IMR-90 (cell line): Measurements from ENCODE around the gene CNNM1. TPM values are rescaled to one million over a fixed set of nuclear protein-coding genes. Genes with fewer than 3 reads are reported as not detected.
A peak's percentile ranks its signal among the peaks of the same experiment; 100 is the strongest.

Experiments
- ATAC-seq: fragments of 200-7000 bp; cut with Tn5 transposase; 2 replicates; pipeline ENCODE4 v1.9.1; 2020; ENCODE audit warnings: low read depth, mild to moderate bottlenecking, moderate library complexity
- BruUV-seq: library from RNA; stranded (reverse); fragments of 400-500 nt; replicated peaks from 2 replicates; lab custom pipeline; 2021; lab: Mats Ljungman, UMichigan
- CTCF ChIA-PET: fragments of 300-600 bp; formaldehyde crosslinking; extraction: SDS; loops from one replicate; lab custom pipeline; 2021; ENCODE audit warnings: antibody characterized with exemption; lab: Yijun Ruan, JAX
- POLR2A ChIA-PET: fragments of 300-600 bp; sonication (Branson Sonifier 250); formaldehyde crosslinking; loops from one replicate; lab custom pipeline; 2022; ENCODE audit warnings: antibody characterized with exemption; ENCODE audit not compliant: unreplicated experiment; lab: Charles Lee
- DNase-seq: peaks from one replicate; pipeline ENCODE4 v3.0.0; 2013
- H2AFZ ChIP-seq: replicated peaks from 2 replicates; pipeline ENCODE3; 2013; ENCODE audit warnings: low read length, mild to moderate bottlenecking; ENCODE audit not compliant: poor library complexity
- H2AK5ac ChIP-seq: 2 replicates; pipeline ENCODE4 v1.6.1; 2013; ENCODE audit warnings: low read depth, low read length, inconsistent platforms
- H2AK9ac ChIP-seq: replicated peaks from 2 replicates; pipeline ENCODE3; 2013; ENCODE audit warnings: mild to moderate bottlenecking, low read depth, low read length, moderate library complexity; ENCODE audit not compliant: poor library complexity
- H2BK120ac ChIP-seq: 2 replicates; pipeline ENCODE4 v1.6.1; 2013; ENCODE audit warnings: low read depth, low read length, inconsistent platforms
- H2BK15ac ChIP-seq: 3 replicates; pipeline ENCODE4 v1.6.1; 2013; ENCODE audit warnings: low read depth, low read length, inconsistent platforms
- H2BK20ac ChIP-seq: 2 replicates; pipeline ENCODE4 v1.6.1; 2013; ENCODE audit warnings: low read depth, mild to moderate bottlenecking, inconsistent platforms, low read length, moderate library complexity
- H2BK5ac ChIP-seq: 2 replicates; pipeline ENCODE4 v1.6.1; 2013; ENCODE audit warnings: mild to moderate bottlenecking, low read depth, low read length, inconsistent platforms; ENCODE audit not compliant: poor library complexity, severe bottlenecking
- H3K14ac ChIP-seq: replicated peaks from 2 replicates; pipeline ENCODE4 v1.6.1; 2013; ENCODE audit warnings: low read depth, low read length, inconsistent platforms
- H3K18ac ChIP-seq: 2 replicates; pipeline ENCODE4 v1.6.1; 2013; ENCODE audit warnings: low read depth, low read length, control low read depth
- H3K23ac ChIP-seq: 2 replicates; pipeline ENCODE4 v1.6.1; 2013; ENCODE audit warnings: low read depth, low read length, inconsistent platforms
- H3K27ac ChIP-seq: 2 replicates; pipeline ENCODE4 v1.5.1; 2013; ENCODE audit warnings: mild to moderate bottlenecking, control low read depth, low read length; ENCODE audit not compliant: insufficient read depth
- H3K27me3 ChIP-seq: 2 replicates; pipeline ENCODE4 v1.6.1; 2013; ENCODE audit warnings: low read length; ENCODE audit not compliant: control insufficient read depth, insufficient read depth
- H3K36me3 ChIP-seq: 2 replicates; pipeline ENCODE4 v1.6.1; 2013; ENCODE audit warnings: low read length, mixed read lengths; ENCODE audit not compliant: control insufficient read depth, insufficient read depth
- H3K4ac ChIP-seq: 2 replicates; pipeline ENCODE4 v1.6.1; 2013; ENCODE audit warnings: low read depth, low read length, inconsistent platforms
- H3K4me1 ChIP-seq: 2 replicates; pipeline ENCODE4 v1.6.1; 2013; ENCODE audit warnings: low read length, mixed read lengths; ENCODE audit not compliant: control insufficient read depth, insufficient read depth
- H3K4me2 ChIP-seq: 2 replicates; pipeline ENCODE4 v1.6.1; 2013; ENCODE audit warnings: low read depth, mild to moderate bottlenecking, control low read depth, low read length, moderate library complexity
- H3K4me3 ChIP-seq: 2 replicates; pipeline ENCODE4 v1.5.1; 2013; ENCODE audit warnings: low read depth, mild to moderate bottlenecking, control low read depth, low read length, moderate library complexity; ENCODE audit not compliant: insufficient read depth
- H3K56ac ChIP-seq: 2 replicates; pipeline ENCODE4 v1.6.1; 2013; ENCODE audit warnings: low read length, inconsistent platforms; ENCODE audit not compliant: insufficient read depth; ENCODE audit errors: extremely low read depth
- H3K79me1 ChIP-seq, 2 experiments: 2 replicates each; pipeline ENCODE4 v1.6.1; 2013; ENCODE audit warnings: low read length in 2 of 2, inconsistent platforms in 1 of 2, low read depth in 1 of 2
- H3K9ac ChIP-seq: 2 replicates; pipeline ENCODE4 v1.6.1; 2013; ENCODE audit warnings: low read depth, low read length, control low read depth
- H3K9me1 ChIP-seq: 2 replicates; pipeline ENCODE4 v1.6.1; 2013; ENCODE audit warnings: low read length, inconsistent platforms; ENCODE audit not compliant: insufficient read depth
- H3K9me3 ChIP-seq: 2 replicates; pipeline ENCODE4 v1.6.1; 2013; ENCODE audit warnings: low read length; ENCODE audit not compliant: control insufficient read depth, insufficient read depth
- H4K20me1 ChIP-seq: 2 replicates; pipeline ENCODE4 v1.6.1; 2013; ENCODE audit warnings: low read length, inconsistent platforms; ENCODE audit not compliant: insufficient read depth
- H4K5ac ChIP-seq: 2 replicates; pipeline ENCODE4 v1.6.1; 2013; ENCODE audit warnings: mild to moderate bottlenecking, low read depth, low read length, control low read depth
- H4K8ac ChIP-seq, 2 experiments: 2 replicates each; pipeline ENCODE4 v1.6.1; 2013; ENCODE audit warnings: low read depth in 2 of 2, low read length in 2 of 2, control low read depth in 1 of 2, inconsistent platforms in 1 of 2
- H4K91ac ChIP-seq: 2 replicates; pipeline ENCODE4 v1.6.1; 2013; ENCODE audit warnings: low read depth, low read length, inconsistent platforms; ENCODE audit not compliant: insufficient read depth
- BHLHE40 ChIP-seq: fragments of 150-350 bp; IDR thresholded peaks from 2 replicates; pipeline ENCODE4 v1.6.1; 2016; ENCODE audit warnings: mild to moderate bottlenecking, low read depth, low read length
- MAZ ChIP-seq: IDR thresholded peaks from 2 replicates; pipeline ENCODE4 v1.6.1; 2012; ENCODE audit warnings: low read depth, mild to moderate bottlenecking, low read length, improper control_type of control experiment, moderate library complexity, borderline replicate concordance
- WGBS, 2 experiments: methylation state at CpG; one replicate each; pipeline versions ENCODE4 v1.1.5 to v1.1.7; 2013; ENCODE audit warnings: missing lambda C conversion rate in 2 of 2; ENCODE audit not compliant: insufficient read length in 1 of 2; ENCODE audit errors: extremely low coverage in 2 of 2; 5-methylcytosine and 5-hydroxymethylcytosine counted together
- dilution Hi-C: fragments of 300-500 bp; cut with HindIII; formaldehyde crosslinking; loops from one replicate; pipeline ENCODE4 v1.14.3; 2018; ENCODE audit warnings: low sequenced_read_pairs; ENCODE audit not compliant: unreplicated experiment
- in situ Hi-C: fragments of 300-500 bp; cut with MboI; formaldehyde crosslinking; loops from 3 replicates; pipeline ENCODE4 v1.14.3; 2019; ENCODE audit warnings: low sequenced_read_pairs, inconsistent platforms, mixed read lengths
- intact Hi-C: fragments of 100-400 bp; cut with micrococcal nuclease; formaldehyde crosslinking; loops from 2 replicates; pipeline ENCODE4 v1.10.0; 2022
- polyA plus RNA-seq, 3 experiments: library from polyadenylated mRNA; depleted of rRNA; stranded (reverse); fragments of >200 nt; gene quantifications; 2 replicates each; pipeline ENCODE4 v1.2.3, GENCODE V29; 2012; ENCODE audit warnings: low replicate concordance in 1 of 3
- total RNA-seq: library from RNA; depleted of rRNA; stranded (reverse); fragments of >200 nt; gene quantifications from 2 replicates; pipeline ENCODE4 v1.2.3, GENCODE V29; 2012

The CNNM1 gene
- total and polyA plus RNA-seq, 2 of the 4 experiments (the other 2 are of a cell fraction) = 0.18 to 0.39 TPM

GRCh38 chr10:99395750-99396445, 66.7 kb downstream of the CNNM1 start:
- Histone ChIP-seq H3K4ac (peak overlapping the region; percentile 81), H4K91ac (peak overlapping the region; percentile 73; the same call in 1 of the 2 replicates), H2BK120ac (peak overlapping the region; percentile 88), H3K27ac (peak overlapping the region; percentile 7; the same call in 1 of the 2 replicates), H3K79me1 (no peaks in the 10 kb centered on the region), H2AFZ (peak overlapping the region; percentile 19), H3K36me3 (peaks cover 10% of the 10 kb centered on the region), H3K18ac (peak overlapping the region; percentile 34; the same call in 1 of the 2 replicates), H2BK15ac (peak overlapping the region; percentile 39; the same call in 2 of the 3 replicates), H2AK5ac (peak overlapping the region; percentile 68; the same call in 1 of the 2 replicates), H3K4me1 (peaks cover 12% of the 10 kb centered on the region), H3K23ac (peak overlapping the region; percentile 74; the same call in 1 of the 2 replicates), H3K4me2 (peak overlapping the region; percentile 61; the same call in 1 of the 2 replicates), H4K5ac (no peak overlapping the region; the same call in 1 of the 2 replicates), H3K56ac (peak overlapping the region; percentile 70), H4K20me1 (no peaks in the 10 kb centered on the region; the same call in 1 of the 2 replicates), H3K9me1 (peaks cover 21% of the 10 kb centered on the region), H4K8ac (peak overlapping the region in 1 of 2 experiments; percentile 72; a peak in 2 of 4 replicates), H2AK9ac (no peak overlapping the region), H3K14ac (peak overlapping the region; percentile 85), H3K9ac (no peak overlapping the region), H3K4me3 (no peak overlapping the region), H2BK20ac (peak overlapping the region; percentile 78), H3K9me3 (no peaks in the 10 kb centered on the region), H2BK5ac (peak overlapping the region; percentile 97), H3K27me3 (no peaks in the 10 kb centered on the region; the same call in 1 of the 2 replicates)
- DNase-seq = peak; percentile 83
- no TSS peak for BruUV-seq
- ChIA-PET POLR2A (no interaction called here), CTCF (interaction anchor here (0.7 kb wide), 1 partner anchor 929 kb away, joined by 3 read pairs; no protein-coding TSS in a partner anchor)
- dilution Hi-C loops = no loop called here
- in situ Hi-C loops = no loop called here
- peak; percentile 69 for ATAC-seq
- intact Hi-C loops = no loop called here
- peak; percentile 23; the same call in 1 of the 2 replicates for TF ChIP-seq MAZ
- no peak; the same call in 1 of the 2 replicates for TF ChIP-seq BHLHE40
- no CpG with 5 or more reads among the region's 2 CpGs for WGBS, 2 experiments
